WERI-Rb-1 (cell line): Measurements from ENCODE around the gene KCP.

Source experiments
- DNase-seq: peaks from one replicate; pipeline ENCODE4 v3.0.0-alpha.2; 2020
- H3K27ac ChIP-seq: fragments of 250-450 bp; sonication (Bioruptor Pico); 2 replicates; pipeline ENCODE4 v1.5.1; 2020; ENCODE audit warnings: mild to moderate bottlenecking, moderate library complexity
- H3K27me3 ChIP-seq: fragments of 250-450 bp; sonication (Bioruptor Pico); 2 replicates; pipeline ENCODE4 v1.5.1; 2021; ENCODE audit warnings: mild to moderate bottlenecking, low read depth, moderate library complexity; ENCODE audit not compliant: insufficient read depth, severe bottlenecking
- H3K36me3 ChIP-seq: fragments of 250-450 bp; sonication (Bioruptor Pico); 2 replicates; pipeline ENCODE4 v1.5.1; 2020; ENCODE audit warnings: mild to moderate bottlenecking, moderate library complexity
- H3K4me3 ChIP-seq: 2 replicates; pipeline ENCODE4 v1.5.1; 2011; ENCODE audit warnings: low read depth, mild to moderate bottlenecking, control low read depth, low read length
- H3K9me3 ChIP-seq: fragments of 250-450 bp; sonication (Bioruptor Pico); 2 replicates; pipeline ENCODE4 v1.5.1; 2021; ENCODE audit warnings: mild to moderate bottlenecking, moderate library complexity; ENCODE audit not compliant: severe bottlenecking
- CTCF ChIP-seq: IDR thresholded peaks from 2 replicates; pipeline ENCODE4 v1.5.1; 2011; ENCODE audit warnings: low read depth, mild to moderate bottlenecking, control low read depth, inconsistent platforms, low read length

Gene KCP

GRCh38 chr7:128871050-128871449 lies 39.5 kb downstream of the KCP start:
- no peak for DNase-seq
- no peak overlapping the region for H3K4me3 ChIP-seq
- TF ChIP-seq CTCF = no peak
- H3K9me3 ChIP-seq = no peaks in the 10 kb centered on the region
- H3K36me3 ChIP-seq = peaks cover 2% of the 10 kb centered on the region
- no peak overlapping the region for H3K27ac ChIP-seq
- H3K27me3 ChIP-seq = no peaks in the 10 kb centered on the region

- Histone ChIP-seq H3K27me3 (no peaks in the 10 kb centered on the region), H3K36me3 (peaks cover 13% of the 10 kb centered on the region), H3K4me3 (no peak overlapping the region), H3K9me3 (no peaks in the 10 kb centered on the region), H3K27ac (no peak overlapping the region)
- no peak for TF ChIP-seq CTCF
- DNase-seq = no peak
These were observed 40.6 kb downstream of the KCP start for GRCh38 chr7:128869944-128870285.

- no peaks in the 10 kb centered on the region for H3K27me3 ChIP-seq
- DNase-seq = peak; percentile 51
- peaks cover 17% of the 10 kb centered on the region for H3K36me3 ChIP-seq
- peak overlapping the region; percentile 49 for H3K4me3 ChIP-seq
- peak; percentile 35 for TF ChIP-seq CTCF
- H3K27ac ChIP-seq = peak overlapping the region; percentile 29
- no peaks in the 10 kb centered on the region for H3K9me3 ChIP-seq
These were observed 41.2 kb downstream of the KCP start for GRCh38 chr7:128869138-128869943.

- H3K9me3 ChIP-seq = no peaks in the 10 kb centered on the region
- DNase-seq = no peak
- peaks cover 17% of the 10 kb centered on the region for H3K36me3 ChIP-seq
- peak overlapping the region; percentile 49 for H3K4me3 ChIP-seq
- no peak overlapping the region for H3K27ac ChIP-seq
- no peak for TF ChIP-seq CTCF
- H3K27me3 ChIP-seq = no peaks in the 10 kb centered on the region
These were observed 41.8 kb downstream of the KCP start for GRCh38 chr7:128868624-128869137.

GRCh38 chr7:128867842-128868623 lies 42.5 kb downstream of the KCP start:
- DNase-seq = peak; percentile 88
- Histone ChIP-seq H3K4me3 (peak overlapping the region; percentile 49), H3K27ac (peak overlapping the region; percentile 12), H3K9me3 (no peaks in the 10 kb centered on the region), H3K36me3 (peaks cover 17% of the 10 kb centered on the region), H3K27me3 (no peaks in the 10 kb centered on the region)
- no peak for TF ChIP-seq CTCF
